ENCODE data around the gene CEP55.

DNA sequence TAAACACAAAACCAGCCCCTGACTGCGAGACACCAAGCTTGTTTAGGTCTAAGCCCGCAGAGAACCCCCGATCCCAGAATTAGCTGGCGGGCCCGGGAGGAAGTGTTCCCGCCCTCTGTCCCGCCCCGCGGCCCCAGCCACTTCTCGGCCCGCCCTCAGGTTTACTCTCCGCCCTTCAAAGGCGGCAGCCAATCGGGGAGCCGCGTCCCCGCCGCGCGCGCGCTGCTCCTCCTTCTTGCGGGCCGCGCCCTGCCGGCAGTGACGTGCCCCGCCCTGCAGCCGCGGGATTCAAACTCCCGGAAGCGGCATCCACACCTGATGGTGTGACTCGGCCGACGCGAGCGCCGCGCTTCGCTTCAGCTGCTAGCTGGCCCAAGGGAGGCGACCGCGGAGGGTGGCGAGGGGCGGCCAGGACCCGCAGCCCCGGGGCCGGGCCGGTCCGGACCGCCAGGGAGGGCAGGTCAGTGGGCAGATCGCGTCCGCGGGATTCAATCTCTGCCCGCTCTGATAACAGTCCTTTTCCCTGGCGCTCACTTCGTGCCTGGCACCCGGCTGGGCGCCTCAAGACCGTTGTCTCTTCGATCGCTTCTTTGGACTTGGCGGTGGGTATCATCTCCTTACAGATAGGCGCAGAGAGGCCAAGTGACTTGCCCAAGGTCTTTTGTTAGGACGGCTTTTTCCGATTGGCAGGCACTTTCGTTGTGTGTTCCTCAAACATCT is at the start of gene CEP55:
- TF ChIP-seq POLR2A (IDR thresholded peaks at IDR 0.05; ENCODE audit: low read length), result peak; percentile 27
- no peak for TF ChIP-seq GATA1 (IDR thresholded peaks at IDR 0.05; ENCODE audit: low read depth, low read length)

All from erythroblast (primary cell).